GM19328 (cell line): Measurements from ENCODE around the gene TFG.

Experiments
- ATAC-seq: cut with Tn5 transposase; IDR thresholded peaks from one replicate; pipeline ENCODE4 v1.9.1; 2021; ENCODE audit warnings: mild to moderate bottlenecking, moderate library complexity; ENCODE audit not compliant: unreplicated experiment

TFG gene

GRCh38 chr3:100753846-100754245 is 44.6 kb downstream of the TFG start:
- no peak for ATAC-seq

GRCh38 chr3:100754563-100755334 is 45.5 kb downstream of the TFG start:
- ATAC-seq = no peak

GRCh38 chr3:100756441-100756840 is 47.1 kb downstream of the TFG start:
- no peak for ATAC-seq

- no peak for ATAC-seq
Measured at GRCh38 chr3:100759159-100759558, 49.9 kb downstream of the TFG start.

- ATAC-seq = no peak
Measured at GRCh38 chr3:100759950-100760349, 50.7 kb downstream of the TFG start.

- ATAC-seq = no peak
Measured at GRCh38 chr3:100760377-100760776, 51.1 kb downstream of the TFG start.

- ATAC-seq = peak; percentile 82
Measured at GRCh38 chr3:100761211-100761942, 52.1 kb downstream of the TFG start.

- no peak for ATAC-seq
Measured at GRCh38 chr3:100761951-100762350, 52.7 kb downstream of the TFG start.

GRCh38 chr3:100765437-100765975 is 56.2 kb downstream of the TFG start:
- ATAC-seq = no peak

- no peak for ATAC-seq
Measured at GRCh38 chr3:100766069-100766468, 56.8 kb downstream of the TFG start.

- no peak for ATAC-seq
Measured at GRCh38 chr3:100769693-100770092, 60.4 kb downstream of the TFG start.

GRCh38 chr3:100775226-100775625 is 65.9 kb downstream of the TFG start:
- ATAC-seq = no peak

GRCh38 chr3:100775669-100776068 is 66.4 kb downstream of the TFG start:
- no peak for ATAC-seq

- no peak for ATAC-seq
Measured at GRCh38 chr3:100776097-100776729, 66.9 kb downstream of the TFG start.

GRCh38 chr3:100776746-100777145 is 67.5 kb downstream of the TFG start:
- no peak for ATAC-seq

- ATAC-seq = no peak
Measured at GRCh38 chr3:100777271-100777670, 68.0 kb downstream of the TFG start.

GRCh38 chr3:100779480-100779879 is 70.2 kb downstream of the TFG start:
- no peak for ATAC-seq

- ATAC-seq = no peak
Measured at GRCh38 chr3:100780071-100780622, 70.9 kb downstream of the TFG start.

GRCh38 chr3:100781301-100781700 is 72.0 kb downstream of the TFG start:
- no peak for ATAC-seq

GRCh38 chr3:100782348-100782747 is 73.1 kb downstream of the TFG start:
- no peak for ATAC-seq

- ATAC-seq = no peak
Measured at GRCh38 chr3:100782906-100783305, 73.6 kb downstream of the TFG start.
